GM19193 (cell line): Measurements from ENCODE around the gene PRKG1.

Experiments
- POLR2A ChIP-seq: IDR thresholded peaks from 4 replicates; pipeline ENCODE4 v1.6.1; 2011; ENCODE audit not compliant: insufficient read depth, insufficient read length; ENCODE audit errors: extremely low read depth

The PRKG1 gene

DNA sequence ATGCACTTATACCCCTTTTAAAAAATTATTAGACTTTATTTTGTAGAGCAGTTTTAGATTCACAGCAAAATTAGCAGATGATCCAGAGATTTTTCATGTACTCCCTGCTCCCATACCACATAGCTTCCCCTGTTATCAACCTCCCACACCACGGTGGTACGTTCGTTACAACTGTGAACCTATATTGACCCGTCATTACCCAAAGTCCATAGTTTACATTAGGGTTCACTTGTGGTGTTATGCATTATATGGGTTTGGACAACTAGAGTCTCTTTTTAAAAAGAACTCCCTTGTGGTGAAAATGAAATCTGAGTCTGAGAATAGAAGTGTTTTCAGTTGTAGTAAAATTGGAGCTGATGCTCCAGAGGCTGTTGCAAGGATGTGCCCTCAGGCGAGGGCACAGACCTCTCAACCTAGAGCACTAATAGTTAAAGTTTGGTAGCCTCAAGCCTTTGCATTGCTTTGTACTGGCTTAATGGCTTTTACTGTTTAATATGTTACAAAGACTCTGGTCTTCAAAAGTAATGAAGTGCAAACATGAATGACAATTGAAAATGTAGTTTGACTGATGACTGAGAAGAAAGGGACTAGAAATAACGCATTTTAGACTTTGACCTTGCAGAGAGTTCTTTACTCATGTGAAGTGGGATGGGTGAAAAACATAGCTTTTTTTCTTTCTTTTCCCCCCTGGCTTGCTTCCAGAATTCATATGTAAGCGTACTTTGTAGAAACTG lies 655.7 kb downstream of the PRKG1 start:
- no peak for TF ChIP-seq POLR2A

DNA sequence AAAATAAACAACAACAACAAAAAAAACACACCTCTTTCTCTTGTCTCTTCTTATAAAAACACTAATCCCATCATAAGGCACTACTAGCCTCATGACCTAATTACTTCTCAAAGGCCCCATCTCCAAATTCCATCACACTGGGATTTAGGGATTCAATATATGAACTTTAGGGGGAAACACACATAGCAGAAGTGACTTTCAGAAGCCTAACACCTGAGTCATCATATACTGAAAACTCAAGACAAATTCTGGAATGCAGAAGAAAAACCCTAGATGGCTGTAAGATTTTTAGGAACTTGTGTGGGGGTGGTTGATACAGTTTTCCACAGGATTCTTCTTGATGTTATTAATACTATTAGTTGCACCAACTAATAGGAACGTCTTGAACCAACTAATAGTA lies 658.8 kb downstream of the PRKG1 start:
- TF ChIP-seq POLR2A, result no peak

- no peak for TF ChIP-seq POLR2A
Measured at GRCh38 chr10:51743146-51743545, 668.9 kb downstream of the PRKG1 start.

DNA sequence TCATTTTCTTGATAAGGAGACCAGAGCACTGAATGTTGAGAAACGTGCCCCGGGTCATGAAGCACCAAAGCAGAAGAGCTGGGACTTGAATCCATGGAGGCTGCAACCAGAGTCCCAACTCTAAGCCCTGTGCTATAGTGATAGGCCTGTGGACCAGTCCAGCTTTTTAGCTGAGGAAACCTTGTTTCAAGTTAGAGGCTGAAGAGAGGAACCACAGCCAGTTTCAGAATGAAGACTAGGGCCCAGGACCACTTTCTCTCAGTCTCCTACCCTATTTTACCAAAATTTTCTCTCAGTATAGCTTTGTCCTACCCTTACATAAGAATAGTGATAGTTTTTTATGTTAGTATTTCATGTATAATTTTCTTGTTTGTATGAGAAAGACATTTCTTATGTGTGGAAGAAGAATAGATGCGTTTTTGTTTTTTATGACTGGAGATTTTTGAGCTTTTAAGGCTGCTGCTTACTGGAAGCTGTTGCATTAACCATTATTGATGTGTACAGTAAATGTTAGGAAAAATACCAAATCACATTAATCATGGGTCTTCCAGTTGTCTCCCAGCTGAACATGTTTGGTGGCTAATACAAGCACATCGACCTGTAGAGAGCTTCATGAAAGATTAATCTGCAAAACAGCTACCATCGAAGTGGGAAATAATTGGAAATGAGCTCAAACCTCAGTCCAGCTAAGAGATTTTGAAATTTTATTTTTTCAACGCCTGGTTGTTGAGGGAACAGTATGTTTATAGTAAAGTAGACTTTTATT lies 670.1 kb downstream of the PRKG1 start:
- TF ChIP-seq POLR2A, result no peak

DNA sequence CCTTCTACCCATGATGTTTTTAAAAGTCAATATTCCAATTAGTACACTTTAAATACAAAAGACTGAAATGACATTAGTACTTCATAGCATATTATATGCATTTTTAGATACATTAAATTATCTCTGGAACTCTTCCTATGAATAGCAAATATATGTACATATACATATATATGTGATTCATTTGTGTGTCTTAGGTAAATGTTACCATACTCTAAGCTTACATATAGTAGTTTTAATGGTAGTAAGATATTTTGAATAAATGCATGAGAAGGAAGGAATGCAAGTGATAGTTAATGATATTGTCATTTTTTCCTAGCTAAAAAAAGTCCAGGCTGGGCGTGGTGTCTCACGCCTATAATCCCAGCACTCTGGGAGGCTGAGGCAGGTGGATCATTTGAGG lies 671.1 kb downstream of the PRKG1 start:
- TF ChIP-seq POLR2A, result no peak

- TF ChIP-seq POLR2A, result no peak
Measured at GRCh38 chr10:51747216-51747615, 672.9 kb downstream of the PRKG1 start.

GRCh38 chr10:51748959-51749358 lies 674.7 kb downstream of the PRKG1 start:
- no peak for TF ChIP-seq POLR2A

DNA sequence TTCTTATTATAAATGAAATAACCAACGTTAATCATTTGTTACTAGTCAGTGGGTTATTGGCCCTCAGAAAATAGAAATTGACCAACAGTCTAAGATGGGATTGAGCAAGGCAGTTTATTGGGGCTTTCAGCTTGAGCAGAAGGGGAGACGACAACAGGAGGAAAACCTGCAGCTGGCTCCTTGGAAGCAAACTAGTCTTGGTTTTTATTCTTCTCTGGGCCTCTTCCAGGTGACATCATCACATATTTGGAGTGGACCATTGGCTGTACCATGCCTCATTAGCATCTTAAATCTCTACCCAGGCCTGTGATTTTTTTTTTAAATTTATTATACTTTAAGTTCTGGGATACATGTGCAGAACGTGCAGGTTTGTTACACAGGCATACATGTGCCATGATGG lies 684.1 kb downstream of the PRKG1 start:
- no peak for TF ChIP-seq POLR2A

GRCh38 chr10:51759896-51760534 lies 685.7 kb downstream of the PRKG1 start:
- TF ChIP-seq POLR2A, result no peak

DNA sequence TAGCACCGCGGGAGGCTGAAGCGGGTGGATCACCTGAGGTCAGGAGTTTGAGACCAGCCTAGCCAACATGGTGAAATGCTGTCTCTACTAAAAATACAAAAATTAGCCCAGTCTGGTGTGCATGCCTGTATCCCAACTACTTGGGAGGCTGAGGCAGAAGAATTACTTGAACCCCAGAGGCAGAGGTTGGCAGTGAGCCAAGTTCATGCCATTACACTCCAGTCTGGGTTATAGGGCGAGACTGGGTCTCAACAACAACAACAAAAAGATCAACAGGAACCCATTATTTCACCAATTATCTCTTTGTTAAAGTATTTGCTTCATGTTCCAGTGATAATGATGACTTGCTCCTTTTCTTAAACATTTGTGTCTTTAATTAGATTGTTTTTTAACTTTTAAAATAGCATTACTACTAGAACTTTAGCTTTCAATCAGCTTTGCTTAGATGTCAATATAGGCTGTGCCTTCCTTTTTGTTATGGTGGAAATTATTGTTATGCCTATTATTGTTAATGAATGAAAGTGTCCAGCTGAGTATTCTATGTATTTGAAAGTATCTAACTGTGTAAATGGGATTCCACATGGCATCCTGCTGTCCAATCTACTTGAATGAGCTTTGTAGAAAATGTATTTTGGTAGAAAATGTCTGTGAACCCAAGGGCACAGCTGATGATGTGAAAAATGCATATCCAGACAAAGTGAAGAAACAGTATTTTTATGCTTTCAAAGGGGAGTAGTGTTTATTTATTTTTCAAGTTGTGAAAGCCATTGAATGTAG lies 686.8 kb downstream of the PRKG1 start:
- TF ChIP-seq POLR2A, result no peak

- TF ChIP-seq POLR2A, result no peak
Measured at GRCh38 chr10:51763746-51764145, 689.5 kb downstream of the PRKG1 start.

DNA sequence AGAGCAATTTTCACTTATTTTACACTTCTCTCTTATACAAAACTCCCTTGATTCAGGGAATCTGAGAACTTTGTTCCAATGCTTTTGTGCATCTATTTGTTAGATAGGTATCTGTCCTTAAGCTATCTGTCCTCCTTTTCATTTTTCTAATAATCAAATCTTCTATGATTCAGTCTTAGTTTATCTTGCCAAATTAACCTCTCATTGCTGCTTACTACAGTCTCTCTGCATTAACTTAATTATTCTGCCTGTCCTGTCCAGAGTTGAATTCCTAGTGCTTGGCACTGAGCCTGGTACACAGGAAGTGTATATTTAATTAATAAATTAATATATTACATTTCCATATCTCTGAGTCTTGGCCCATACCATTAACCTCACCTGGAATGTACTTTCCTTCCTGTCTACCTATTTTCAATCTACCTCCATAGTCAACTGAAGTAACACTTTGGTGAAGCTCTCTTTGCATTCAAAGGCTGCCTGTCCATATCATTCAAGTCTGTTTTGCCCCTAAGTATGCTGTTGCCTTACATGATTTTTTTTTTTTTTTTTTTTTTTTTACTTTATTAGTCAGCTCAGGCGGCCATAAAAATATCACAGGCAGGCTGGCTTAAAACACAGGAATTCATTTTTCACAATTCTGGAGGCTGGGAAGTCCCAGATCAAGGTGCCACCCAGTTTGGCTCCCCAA lies 691.1 kb downstream of the PRKG1 start:
- no peak for TF ChIP-seq POLR2A

DNA sequence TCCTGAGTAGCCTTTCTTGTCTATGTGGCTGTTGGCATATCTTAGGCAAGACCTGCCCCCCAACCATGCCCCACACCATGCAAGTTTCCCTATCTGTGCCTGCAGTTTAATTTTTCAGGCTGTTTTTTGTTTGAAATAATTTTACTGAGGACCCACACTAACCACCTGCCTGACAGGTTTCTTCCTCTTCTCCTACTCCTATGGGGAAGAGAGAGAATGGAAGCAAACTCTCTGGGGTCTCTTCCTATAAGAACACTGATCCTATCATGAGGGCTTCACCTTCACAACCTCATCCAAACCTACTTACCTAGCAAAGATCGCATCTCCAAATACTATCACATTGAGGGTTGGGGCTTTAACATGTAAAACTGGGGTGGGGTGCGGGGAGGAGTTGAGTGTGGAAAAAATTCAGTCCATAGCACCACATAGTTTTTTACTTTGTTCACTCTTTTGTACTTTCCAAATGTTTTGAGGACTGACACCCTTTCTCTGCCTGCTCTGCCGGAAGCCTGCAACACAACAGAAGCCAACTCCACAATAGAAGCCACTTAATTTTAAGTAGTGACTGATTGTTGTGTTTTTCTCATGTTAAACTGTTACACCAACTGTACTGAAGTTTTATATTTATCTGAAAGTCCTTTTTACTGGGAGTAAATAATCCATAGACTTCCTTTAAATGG lies 692.3 kb downstream of the PRKG1 start:
- no peak for TF ChIP-seq POLR2A
